Activated CD8-positive, alpha-beta memory T cell treated with anti-CD3 and anti-CD28 coated beads, Interleukin-2, amount 10 ng/mL, durations not matched to agents 7 days and 5 days (primary cell): ENCODE data around the gene UTRN. TPM values are rescaled to one million over a fixed set of nuclear protein-coding genes. Genes with fewer than 3 reads are reported as not detected.

Source experiments
- ATAC-seq: fragments of 150-1000 bp; cut with Tn5 transposase; one replicate; pipeline ENCODE4 v1.10.0; 2021; ENCODE audit warnings: moderate library complexity
- CTCF ChIA-PET: fragments of 350-600 bp; sonication (Branson Sonifier 250); formaldehyde crosslinking; loops from one replicate; lab custom pipeline; 2021; ENCODE audit warnings: antibody characterized with exemption; lab: Charles Lee
- DNase-seq: peaks from one replicate; pipeline ENCODE4 v3.0.0-alpha.2; 2020
- H3K27ac Mint-ChIP-seq: one replicate; pipeline ENCODE4 v1.8.0; 2021; ENCODE audit warnings: mild to moderate bottlenecking, mixed read lengths
- H3K27me3 Mint-ChIP-seq: one replicate; pipeline ENCODE4 v1.8.0; 2021; ENCODE audit warnings: mixed read lengths
- H3K36me3 Mint-ChIP-seq: one replicate; pipeline ENCODE4 v1.8.0; 2021; ENCODE audit warnings: mild to moderate bottlenecking, mixed read lengths
- H3K4me1 Mint-ChIP-seq: one replicate; pipeline ENCODE4 v1.8.0; 2021; ENCODE audit warnings: mixed read lengths
- H3K4me3 Mint-ChIP-seq: one replicate; pipeline ENCODE4 v1.8.0; 2021; ENCODE audit warnings: mild to moderate bottlenecking, moderate library complexity, mixed read lengths
- H3K9me3 Mint-ChIP-seq: one replicate; pipeline ENCODE4 v1.8.0; 2022; ENCODE audit warnings: low read depth, mixed read lengths
- total RNA-seq, 2 experiments: library from RNA; stranded (reverse); gene quantifications; one replicate each; pipeline ENCODE4 v1.2.3, GENCODE V29; 2021

UTRN gene
- 100 to 1,000 TPM; 102 to 195 TPM for total RNA-seq

GRCh38 chr6:144284783-144285547, at the start of gene UTRN:
Gene UTRN (plus strand): TSS chr6:144285335. CDS start chr6:144291829, 6,494 bp downstream.
- DNase-seq (peak; percentile 63), ATAC-seq (peak; percentile 79)
- Mint-ChIP-seq H3K4me3 (peak within 1 kb of the TSS; percentile 91), H3K27me3 (peaks cover 27% of the 10 kb centered on the region), H3K36me3 (peaks cover 9% of the 10 kb centered on the region), H3K9me3 (no peaks in the 10 kb centered on the region), H3K4me1 (peaks cover 20% of the 10 kb centered on the region), H3K27ac (peak within 1 kb of the TSS; percentile 78)
- CTCF ChIA-PET, result interaction anchor here (1.0 to 1.4 kb wide), 4 partner anchors 27 to 197 kb away, joined by 3 to 4 read pairs (median 4); no protein-coding TSS in a partner anchor

- peaks cover 18% of the 10 kb centered on the region for H3K4me1 Mint-ChIP-seq
- CTCF ChIA-PET, result interaction anchor here (1.3 kb wide), 1 partner anchor 9 kb away, joined by 3 read pairs; no protein-coding TSS in a partner anchor
- H3K27me3 Mint-ChIP-seq, result peaks cover 48% of the 10 kb centered on the region
- ATAC-seq, result no peak
- no peak for DNase-seq
- no peak overlapping the region for H3K27ac Mint-ChIP-seq
- H3K9me3 Mint-ChIP-seq, result no peaks in the 10 kb centered on the region
- H3K4me3 Mint-ChIP-seq, result no peak overlapping the region
- H3K36me3 Mint-ChIP-seq, result no peaks in the 10 kb centered on the region
These were observed 40.4 kb upstream of the UTRN start for GRCh38 chr6:144244688-144245087.

GRCh38 chr6:144246988-144247387, 38.1 kb upstream of the UTRN start:
- no peak for ATAC-seq
- H3K9me3 Mint-ChIP-seq, result no peaks in the 10 kb centered on the region
- peaks cover 40% of the 10 kb centered on the region for H3K27me3 Mint-ChIP-seq
- no peak overlapping the region for H3K27ac Mint-ChIP-seq
- H3K36me3 Mint-ChIP-seq, result no peaks in the 10 kb centered on the region
- H3K4me1 Mint-ChIP-seq, result peaks cover 23% of the 10 kb centered on the region
- CTCF ChIA-PET, result interaction anchor here (1.3 to 1.4 kb wide), 2 partner anchors 28 to 142 kb away, joined by 3 to 4 read pairs; no protein-coding TSS in a partner anchor
- H3K4me3 Mint-ChIP-seq, result no peak overlapping the region
- DNase-seq, result no peak

- no peaks in the 10 kb centered on the region for H3K36me3 Mint-ChIP-seq
- peaks cover 23% of the 10 kb centered on the region for H3K4me1 Mint-ChIP-seq
- H3K4me3 Mint-ChIP-seq, result peak overlapping the region; percentile 39
- ATAC-seq, result peak; percentile 57
- DNase-seq, result peak; percentile 42
- CTCF ChIA-PET, result interaction anchor here (1.3 to 1.4 kb wide), 2 partner anchors 29 to 143 kb away, joined by 3 to 4 read pairs; no protein-coding TSS in a partner anchor
- no peaks in the 10 kb centered on the region for H3K9me3 Mint-ChIP-seq
- H3K27me3 Mint-ChIP-seq, result peaks cover 31% of the 10 kb centered on the region
- peak overlapping the region; percentile 3 for H3K27ac Mint-ChIP-seq
These were observed 37.1 kb upstream of the UTRN start for GRCh38 chr6:144248003-144248402.

GRCh38 chr6:144248476-144249301, 36.4 kb upstream of the UTRN start:
- ATAC-seq, result peak; percentile 72
- Mint-ChIP-seq H3K9me3 (no peaks in the 10 kb centered on the region), H3K4me1 (peaks cover 23% of the 10 kb centered on the region), H3K27ac (peak overlapping the region; percentile 4), H3K4me3 (no peak overlapping the region), H3K27me3 (peaks cover 27% of the 10 kb centered on the region), H3K36me3 (no peaks in the 10 kb centered on the region)
- CTCF ChIA-PET, result interaction anchor here (1.4 kb wide), 1 partner anchor 30 kb away, joined by 4 read pairs; no protein-coding TSS in a partner anchor
- peak; percentile 44 for DNase-seq

- ATAC-seq, result no peak
- no peak overlapping the region for H3K27ac Mint-ChIP-seq
- H3K4me1 Mint-ChIP-seq, result peaks cover 23% of the 10 kb centered on the region
- CTCF ChIA-PET, result no interaction called here
- H3K9me3 Mint-ChIP-seq, result no peaks in the 10 kb centered on the region
- H3K36me3 Mint-ChIP-seq, result no peaks in the 10 kb centered on the region
- peaks cover 23% of the 10 kb centered on the region for H3K27me3 Mint-ChIP-seq
- DNase-seq, result no peak
- H3K4me3 Mint-ChIP-seq, result no peak overlapping the region
These were observed 34.9 kb upstream of the UTRN start for GRCh38 chr6:144250276-144250675.

GRCh38 chr6:144252259-144252658, 32.9 kb upstream of the UTRN start:
- DNase-seq, result no peak
- no peak for ATAC-seq
- Mint-ChIP-seq H3K36me3 (peaks cover 3% of the 10 kb centered on the region), H3K27me3 (peaks cover 8% of the 10 kb centered on the region), H3K27ac (no peak overlapping the region), H3K4me1 (peaks cover 20% of the 10 kb centered on the region), H3K9me3 (no peaks in the 10 kb centered on the region), H3K4me3 (no peak overlapping the region)
- CTCF ChIA-PET, result interaction anchor here (1.3 kb wide), 1 partner anchor 33 kb away, joined by 3 read pairs; no protein-coding TSS in a partner anchor

- CTCF ChIA-PET, result no interaction called here
These were observed 25.1 kb upstream of the UTRN start for GRCh38 chr6:144259986-144260385.

GRCh38 chr6:144262470-144263369, 22.4 kb upstream of the UTRN start:
- Mint-ChIP-seq H3K4me1 (no peaks in the 10 kb centered on the region), H3K4me3 (no peak overlapping the region), H3K9me3 (no peaks in the 10 kb centered on the region), H3K36me3 (no peaks in the 10 kb centered on the region), H3K27ac (no peak overlapping the region), H3K27me3 (no peaks in the 10 kb centered on the region)
- ATAC-seq (no peak), DNase-seq (no peak)
- CTCF ChIA-PET, result interaction anchor here (1.4 kb wide), 1 partner anchor 43 kb away, joined by 4 read pairs; no protein-coding TSS in a partner anchor

More at GRCh38 chr6:144259986-144260385, 25.1 kb upstream of the UTRN start:
- no peaks in the 10 kb centered on the region for H3K9me3 Mint-ChIP-seq
- no peaks in the 10 kb centered on the region for H3K27me3 Mint-ChIP-seq
- no peak overlapping the region for H3K4me3 Mint-ChIP-seq
- no peaks in the 10 kb centered on the region for H3K4me1 Mint-ChIP-seq
- no peak for DNase-seq
- H3K36me3 Mint-ChIP-seq, result peaks cover 3% of the 10 kb centered on the region
- no peak overlapping the region for H3K27ac Mint-ChIP-seq
- ATAC-seq, result no peak

GRCh38 chr6:144263786-144264185, 21.3 kb upstream of the UTRN start:
- H3K36me3 Mint-ChIP-seq, result no peaks in the 10 kb centered on the region
- ATAC-seq (no peak), DNase-seq (no peak)
- CTCF ChIA-PET, result no interaction called here
- no peak overlapping the region for H3K4me3 Mint-ChIP-seq
- no peak overlapping the region for H3K27ac Mint-ChIP-seq
- no peaks in the 10 kb centered on the region for H3K27me3 Mint-ChIP-seq
- H3K4me1 Mint-ChIP-seq, result no peaks in the 10 kb centered on the region
- no peaks in the 10 kb centered on the region for H3K9me3 Mint-ChIP-seq

GRCh38 chr6:144264270-144265060, 20.7 kb upstream of the UTRN start:
- H3K27ac Mint-ChIP-seq, result no peak overlapping the region
- no peaks in the 10 kb centered on the region for H3K27me3 Mint-ChIP-seq
- no peak for DNase-seq
- H3K4me3 Mint-ChIP-seq, result no peak overlapping the region
- no peak for ATAC-seq
- CTCF ChIA-PET, result no interaction called here
- H3K4me1 Mint-ChIP-seq, result no peaks in the 10 kb centered on the region
- H3K36me3 Mint-ChIP-seq, result no peaks in the 10 kb centered on the region
- H3K9me3 Mint-ChIP-seq, result no peaks in the 10 kb centered on the region

- Mint-ChIP-seq H3K36me3 (no peaks in the 10 kb centered on the region), H3K4me3 (no peak overlapping the region), H3K9me3 (no peaks in the 10 kb centered on the region), H3K27ac (no peak overlapping the region), H3K4me1 (no peaks in the 10 kb centered on the region), H3K27me3 (no peaks in the 10 kb centered on the region)
- CTCF ChIA-PET, result no interaction called here
- ATAC-seq, result no peak
- DNase-seq, result no peak
These were observed 20.1 kb upstream of the UTRN start for GRCh38 chr6:144265061-144265357.
